Astrocyte (in vitro differentiated cells and primary cell): ENCODE data around the gene C10orf62. TPM values are rescaled to one million over a fixed set of nuclear protein-coding genes. Genes with fewer than 3 reads are reported as not detected.

ENCODE experiments used
- DNase-seq: peaks from one replicate; pipeline ENCODE4 v3.0.0-alpha.2; 2010; ENCODE audit warnings: low read depth
- FAIRE-seq: peaks from 2 replicates; lab custom pipeline; 2011; peaks lifted over from hg19 to GRCh38; lab: Jason Lieb, UNC
- H2AFZ ChIP-seq: 2 replicates; pipeline ENCODE4 v1.6.0; 2012; ENCODE audit warnings: low read depth, low read length, inconsistent platforms
- H3K27ac ChIP-seq: 2 replicates; pipeline ENCODE4 v1.5.1; 2011; ENCODE audit warnings: low read depth, low read length, inconsistent platforms
- H3K27me3 ChIP-seq: 2 replicates; pipeline ENCODE4 v1.6.0; 2011; ENCODE audit warnings: low read length, inconsistent platforms; ENCODE audit not compliant: insufficient read depth
- H3K36me3 ChIP-seq: 2 replicates; pipeline ENCODE4 v1.5.1; 2011; ENCODE audit warnings: low read length, inconsistent platforms; ENCODE audit not compliant: insufficient read depth
- H3K4me1 ChIP-seq: 2 replicates; pipeline ENCODE4 v1.5.1; 2011; ENCODE audit warnings: low read length, inconsistent platforms; ENCODE audit not compliant: insufficient read depth
- H3K4me2 ChIP-seq: 2 replicates; pipeline ENCODE4 v1.6.0; 2012; ENCODE audit warnings: low read length, inconsistent platforms
- H3K4me3 ChIP-seq: 2 replicates; pipeline ENCODE4 v1.5.1; 2011; ENCODE audit warnings: low read depth, mild to moderate bottlenecking, low read length, inconsistent platforms; ENCODE audit not compliant: insufficient read depth
- H3K79me2 ChIP-seq: 2 replicates; pipeline ENCODE4 v1.6.0; 2012; ENCODE audit warnings: mild to moderate bottlenecking, low read length, inconsistent platforms; ENCODE audit not compliant: insufficient read depth
- H3K9ac ChIP-seq: 2 replicates; pipeline ENCODE4 v1.6.0; 2012; ENCODE audit warnings: mild to moderate bottlenecking, low read length, inconsistent platforms
- H3K9me3 ChIP-seq: 2 replicates; pipeline ENCODE4 v1.5.1; 2012; ENCODE audit warnings: low read depth, mild to moderate bottlenecking, low read length, inconsistent platforms; ENCODE audit not compliant: insufficient read depth
- H4K20me1 ChIP-seq: 2 replicates; pipeline ENCODE4 v1.6.0; 2012; ENCODE audit warnings: low read length, inconsistent platforms; ENCODE audit not compliant: insufficient read depth
- H3K27ac Mint-ChIP-seq: one replicate; pipeline ENCODE4 v1.8.0; 2021; ENCODE audit warnings: mild to moderate bottlenecking, mixed read lengths; ENCODE audit not compliant: unreplicated experiment
- H3K27me3 Mint-ChIP-seq: one replicate; pipeline ENCODE4 v1.8.0; 2021; ENCODE audit warnings: low read depth, mixed read lengths; ENCODE audit not compliant: unreplicated experiment
- H3K36me3 Mint-ChIP-seq: one replicate; pipeline ENCODE4 v1.8.0; 2021; ENCODE audit warnings: low read depth, mixed read lengths; ENCODE audit not compliant: unreplicated experiment
- H3K4me1 Mint-ChIP-seq: one replicate; pipeline ENCODE4 v1.8.0; 2021; ENCODE audit warnings: low read depth, mixed read lengths; ENCODE audit not compliant: unreplicated experiment
- H3K4me3 Mint-ChIP-seq: one replicate; pipeline ENCODE4 v1.8.0; 2021; ENCODE audit warnings: mild to moderate bottlenecking, moderate library complexity, mixed read lengths; ENCODE audit not compliant: unreplicated experiment
- H3K9me3 Mint-ChIP-seq: one replicate; pipeline ENCODE4 v1.8.0; 2021; ENCODE audit warnings: mild to moderate bottlenecking, mixed read lengths; ENCODE audit not compliant: unreplicated experiment
- CTCF ChIP-seq: IDR thresholded peaks from 2 replicates; pipeline ENCODE4 v1.5.1; 2011; ENCODE audit warnings: low read depth, mild to moderate bottlenecking, inconsistent platforms, low read length, moderate library complexity; ENCODE audit not compliant: insufficient read depth
- EZH2 ChIP-seq: IDR thresholded peaks from 2 replicates; pipeline ENCODE4 v1.6.1; 2012; ENCODE audit warnings: mild to moderate bottlenecking, low read length, inconsistent platforms; ENCODE audit not compliant: insufficient read depth
- total RNA-seq: library from RNA; stranded (reverse); gene quantifications from 2 replicates; pipeline ENCODE4 v1.2.1, GENCODE V29; 2021

Gene C10orf62
- total RNA-seq, 1 donor from 2014 or later = not detected

- FAIRE-seq = peak; percentile 67
- no peaks in the 10 kb centered on the region for H3K27me3 Mint-ChIP-seq
- peak within 1 kb of the TSS; percentile 67 for H2AFZ ChIP-seq
Observed at GRCh38 chr10:97640174-97640867, 50.8 kb downstream of the C10orf62 start, which contains the start of gene PI4K2A. Gene PI4K2A (plus strand): TSS chr10:97640671. CDS start chr10:97640743, 72 bp downstream.

More at GRCh38 chr10:97640174-97640867, 50.8 kb downstream of the C10orf62 start, which contains the start of gene PI4K2A:
- no peaks in the 10 kb centered on the region for H3K9me3 Mint-ChIP-seq
- Histone ChIP-seq H3K4me3 (peak within 1 kb of the TSS; percentile 88), H3K27ac (peak within 1 kb of the TSS; percentile 83), H3K4me2 (peak within 1 kb of the TSS; percentile 96), H3K4me1 (peaks cover 13% of the 10 kb centered on the region), H3K9ac (peak within 1 kb of the TSS; percentile 98), H3K9me3 (no peaks in the 10 kb centered on the region), H4K20me1 (peaks cover 29% of the 10 kb centered on the region), H3K79me2 (peaks cover 37% of the 10 kb centered on the region), H3K36me3 (peaks cover 9% of the 10 kb centered on the region), H3K27me3 (no peaks in the 10 kb centered on the region)
- H3K4me1 Mint-ChIP-seq = peaks cover 8% of the 10 kb centered on the region
- H3K4me3 Mint-ChIP-seq = peak within 1 kb of the TSS; percentile 95
- peak; percentile 96 for DNase-seq
- TF ChIP-seq EZH2 (no peak), CTCF (no peak)
- peaks cover 8% of the 10 kb centered on the region for H3K36me3 Mint-ChIP-seq
- H3K27ac Mint-ChIP-seq = peak within 1 kb of the TSS; percentile 87

Other genes with a start within 250 kb of the C10orf62 start
- gene RRP12, start 188.4 kb upstream of the C10orf62 start, total RNA-seq = 45.0 and 52.1 TPM in 2 replicates
- gene PGAM1, start 163.5 kb upstream of the C10orf62 start, total RNA-seq = 706 and 719 TPM in 2 replicates
- gene EXOSC1, start 143.7 kb upstream of the C10orf62 start, total RNA-seq = 37.9 and 38.6 TPM in 2 replicates
- 51.1 and 53.5 TPM in 2 replicates for gene ZDHHC16, start 143.5 kb upstream of the C10orf62 start, total RNA-seq
- 84.4 and 97.2 TPM in 2 replicates for gene MMS19, start 91.3 kb upstream of the C10orf62 start, total RNA-seq
- 73.1 and 81.9 TPM in 2 replicates for gene UBTD1, start 90.8 kb upstream of the C10orf62 start, total RNA-seq
- gene ANKRD2, start 16.9 kb upstream of the C10orf62 start, total RNA-seq = 0.22 and 0.36 TPM in 2 replicates
- gene HOGA1, start 5.3 kb upstream of the C10orf62 start, total RNA-seq = 0.23 and 0.31 TPM in 2 replicates
- 15.8 and 16.2 TPM in 2 replicates for gene MORN4, start 43.8 kb downstream of the C10orf62 start, total RNA-seq
- gene PI4K2A, start 51.0 kb downstream of the C10orf62 start, total RNA-seq = 32.9 and 37.8 TPM in 2 replicates
- 5.0 and 5.6 TPM in 2 replicates for gene AVPI1, start 97.5 kb downstream of the C10orf62 start, total RNA-seq
- gene MARVELD1, start 124.0 kb downstream of the C10orf62 start, total RNA-seq = 69.7 and 79.2 TPM in 2 replicates
- gene ZFYVE27, start 147.4 kb downstream of the C10orf62 start, total RNA-seq = 31.3 and 32.8 TPM in 2 replicates
- gene SFRP5, start 182.3 kb downstream of the C10orf62 start, total RNA-seq = 0.14 and 0.16 TPM in 2 replicates